Fibroblast of skin of right biceps (primary cell): ENCODE measurements around the gene RORB.

Experiments used
- DNase-seq: peaks from one replicate; pipeline ENCODE4 v3.0.0-alpha.2; 2013

The RORB gene

DNA sequence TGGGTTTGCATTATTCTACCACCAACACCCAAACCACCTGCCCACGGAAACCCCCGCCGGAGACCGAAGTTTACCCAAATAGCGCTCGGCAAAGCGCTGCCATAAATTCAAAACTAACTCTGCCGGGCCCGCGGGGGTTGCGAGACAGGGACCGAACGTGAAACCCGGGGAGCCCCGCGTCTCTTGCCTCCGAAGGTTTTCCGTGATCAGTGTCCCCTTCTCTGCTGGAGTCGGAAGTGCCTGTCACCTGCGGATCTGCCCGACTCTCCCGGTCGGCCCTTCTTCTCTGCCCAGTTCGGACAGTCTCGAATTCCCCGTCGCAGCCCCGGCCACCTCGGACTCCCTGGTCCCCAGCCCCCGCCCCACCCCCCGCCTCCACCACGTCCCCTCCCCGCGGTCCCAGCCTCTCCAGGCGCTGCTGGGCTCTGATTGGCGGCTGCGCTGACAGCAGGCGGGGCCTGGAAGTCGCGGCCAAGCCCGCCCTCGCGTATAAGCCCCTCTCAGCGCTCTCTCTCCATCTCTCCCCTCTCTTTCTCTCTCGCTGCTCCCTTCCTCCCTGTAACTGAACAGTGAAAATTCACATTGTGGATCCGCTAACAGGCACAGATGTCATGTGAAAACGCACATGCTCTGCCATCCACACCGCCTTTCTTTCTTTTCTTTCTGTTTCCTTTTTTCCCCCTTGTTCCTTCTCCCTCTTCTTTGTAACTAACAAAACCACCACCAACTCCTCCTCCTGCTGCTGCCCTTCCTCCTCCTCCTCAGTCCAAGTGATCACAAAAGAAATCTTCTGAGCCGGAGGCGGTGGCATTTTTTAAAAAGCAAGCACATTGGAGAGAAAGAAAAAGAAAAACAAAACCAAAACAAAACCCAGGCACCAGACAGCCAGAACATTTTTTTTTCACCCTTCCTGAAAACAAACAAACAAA, at the start of gene RORB:
TSS of gene RORB (plus strand) at position 517 of the 929 bp plus-strand sequence. CDS start 642 bp downstream, outside the sequence.
- peak; percentile 45 for DNase-seq

DNA sequence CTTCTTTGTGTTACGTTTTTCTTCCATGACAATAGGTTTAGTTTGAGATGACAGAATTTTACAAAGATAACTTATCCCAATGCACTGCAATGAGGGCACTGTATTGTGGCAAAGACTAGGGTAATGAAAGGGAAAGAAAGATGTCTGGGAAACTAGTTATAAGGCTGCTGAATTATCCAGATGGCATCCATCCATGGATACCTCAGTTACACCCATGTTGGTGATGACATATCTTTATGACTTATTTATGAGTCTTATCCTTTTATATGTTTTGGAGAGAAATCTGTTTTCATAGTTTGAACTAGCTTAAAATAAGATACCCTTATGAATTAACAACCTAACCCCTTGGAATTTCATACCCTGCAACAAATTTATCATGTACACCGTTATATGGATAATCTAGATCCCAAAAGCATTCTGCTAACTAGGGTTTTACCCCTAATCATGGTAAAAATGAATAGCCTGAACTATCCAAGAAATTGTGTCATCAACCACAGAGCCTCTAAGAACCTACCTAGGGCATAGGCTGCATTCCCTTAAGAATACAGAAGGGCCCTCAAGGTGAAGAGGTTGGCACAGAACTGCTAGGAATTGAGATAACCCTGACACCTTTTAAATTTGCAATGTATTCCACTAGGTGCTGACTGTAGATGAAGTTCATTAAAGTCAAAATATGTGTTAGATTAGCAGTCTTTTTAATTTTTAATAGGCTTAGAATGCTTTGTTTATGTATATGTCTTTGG, 49.5 kb upstream of the RORB start:
- DNase-seq: no peak

DNA sequence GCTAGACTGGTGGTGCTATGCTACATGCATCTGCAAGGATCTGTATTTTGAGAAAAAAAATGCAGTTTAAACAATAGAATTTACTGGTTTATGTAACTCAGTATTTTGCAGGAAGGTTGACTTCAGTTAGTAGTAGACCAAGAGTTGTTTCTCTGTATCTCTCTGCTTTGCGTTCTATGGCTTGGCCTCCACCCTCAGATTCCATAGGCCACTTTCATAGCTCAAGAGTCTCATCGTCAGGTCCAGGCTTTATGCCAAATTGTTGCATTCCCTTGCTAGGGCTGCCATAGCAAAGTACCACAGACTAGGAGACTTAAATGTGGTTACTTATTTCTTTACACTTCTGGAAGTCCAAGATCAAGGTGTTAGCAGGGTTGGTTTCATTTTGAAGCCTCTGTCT, 48.1 kb upstream of the RORB start:
- DNase-seq: no peak

DNA sequence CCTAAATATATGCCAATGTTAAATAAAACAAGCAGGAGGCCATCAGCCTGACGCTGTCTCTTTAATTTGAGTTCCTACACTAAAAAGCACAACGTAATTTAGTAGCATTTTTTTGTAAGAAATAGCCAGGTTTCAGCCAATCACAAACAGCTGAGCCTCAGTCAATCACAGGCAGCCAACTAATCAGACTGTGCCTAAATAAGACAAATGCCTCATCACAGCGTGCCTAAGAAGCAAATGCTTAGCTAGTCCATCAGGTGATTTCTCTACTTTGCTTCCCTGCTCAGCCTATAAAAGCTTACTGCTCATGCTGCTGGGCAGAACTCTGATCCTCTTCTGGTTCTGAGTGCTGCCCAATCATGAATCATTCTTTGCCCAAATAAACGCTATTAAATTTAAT, 38.3 kb upstream of the RORB start:
- no peak for DNase-seq

DNA sequence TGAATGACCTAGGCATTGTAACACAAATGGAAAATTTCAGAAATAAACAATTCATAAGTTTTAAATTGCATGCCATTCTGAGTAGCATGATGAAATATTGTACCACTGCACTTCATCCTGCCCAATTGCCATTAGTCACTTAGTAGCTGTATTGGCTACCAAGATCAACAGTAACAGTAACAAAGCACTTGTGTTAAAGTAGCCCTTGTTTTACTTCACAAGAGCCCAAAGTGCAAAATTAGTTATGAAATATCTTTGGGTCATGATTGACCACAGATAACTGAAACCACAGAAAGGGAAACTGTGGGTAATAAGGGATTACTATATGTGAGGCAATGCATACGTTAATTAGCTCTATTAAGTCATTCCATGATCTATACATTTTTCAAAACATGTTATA, 33.3 kb upstream of the RORB start:
- no peak for DNase-seq

DNA sequence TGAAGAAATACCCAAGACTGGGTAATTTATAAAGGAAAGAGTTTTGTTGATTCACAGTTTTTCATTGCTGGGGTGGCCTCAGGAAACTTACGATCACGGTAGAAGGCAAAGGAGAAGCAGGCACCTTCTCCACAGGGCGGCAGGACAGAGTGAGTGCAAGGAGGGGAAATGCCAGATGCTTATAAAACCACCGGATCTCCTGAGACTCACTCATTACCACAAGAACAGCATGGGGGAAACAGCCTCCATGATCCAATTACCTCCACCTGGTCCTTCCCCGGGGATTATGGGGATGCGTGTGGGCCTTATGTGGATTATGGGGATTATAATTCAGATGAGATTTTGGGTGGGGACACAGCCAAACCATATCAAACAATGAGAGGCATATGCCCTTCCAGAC, 18.5 kb upstream of the RORB start:
- DNase-seq: no peak

DNA sequence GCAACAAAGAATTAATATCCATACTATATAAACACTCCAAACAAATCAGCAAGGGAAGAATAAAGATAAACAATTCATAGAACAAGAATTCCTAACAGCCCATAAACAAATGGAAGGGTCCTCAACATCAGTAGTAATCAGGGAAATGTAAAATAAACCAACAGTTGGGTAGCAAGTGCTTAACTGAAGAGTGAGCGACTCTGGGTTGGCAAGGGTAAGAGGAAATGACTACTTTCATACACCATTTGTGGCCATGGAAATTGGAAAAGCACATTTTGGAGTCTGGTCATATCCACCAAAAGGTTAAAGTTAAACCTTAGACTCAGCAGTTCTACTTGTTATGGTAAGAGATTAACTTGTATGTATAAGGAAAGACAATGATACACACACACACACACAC, 17.4 kb upstream of the RORB start:
- DNase-seq: no peak

DNA sequence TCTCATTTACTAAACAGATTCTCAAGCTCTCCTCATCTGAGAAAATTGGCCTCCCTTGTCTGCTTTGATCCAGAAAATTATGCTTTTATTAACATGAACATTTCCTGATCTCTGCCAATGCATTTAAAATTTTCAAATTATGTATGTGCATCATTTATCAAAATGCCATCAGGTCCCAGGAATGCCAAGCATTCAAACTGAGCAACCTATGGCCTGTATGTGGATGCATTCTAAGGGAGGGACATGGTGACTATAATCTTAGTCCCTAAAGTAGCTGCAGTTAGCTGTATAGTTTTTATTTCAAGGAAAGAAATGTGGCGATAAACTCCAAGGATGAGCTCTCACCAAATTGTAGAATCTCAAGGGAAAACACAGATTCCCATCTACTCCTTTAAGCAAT, 9.7 kb upstream of the RORB start:
- no peak for DNase-seq

DNA sequence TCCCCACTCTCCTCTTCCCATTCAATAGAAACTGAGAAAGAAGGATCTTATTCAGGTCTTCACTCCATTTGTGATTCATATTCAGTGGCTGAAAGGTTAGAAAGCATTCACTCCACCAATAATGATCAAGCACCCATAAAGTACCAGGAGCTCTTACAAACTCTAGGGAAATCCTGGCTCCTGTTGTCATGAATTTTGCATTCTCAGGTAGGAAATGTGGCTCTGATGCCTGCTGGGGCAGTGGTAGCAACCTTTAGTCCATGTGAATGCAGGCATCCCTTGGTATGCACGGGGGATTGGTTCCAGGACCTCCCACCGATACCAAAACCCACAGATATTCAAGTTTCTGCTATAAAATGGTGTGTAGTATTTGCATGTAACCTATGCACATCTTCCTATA, 3.6 kb upstream of the RORB start:
- no peak for DNase-seq

DNA sequence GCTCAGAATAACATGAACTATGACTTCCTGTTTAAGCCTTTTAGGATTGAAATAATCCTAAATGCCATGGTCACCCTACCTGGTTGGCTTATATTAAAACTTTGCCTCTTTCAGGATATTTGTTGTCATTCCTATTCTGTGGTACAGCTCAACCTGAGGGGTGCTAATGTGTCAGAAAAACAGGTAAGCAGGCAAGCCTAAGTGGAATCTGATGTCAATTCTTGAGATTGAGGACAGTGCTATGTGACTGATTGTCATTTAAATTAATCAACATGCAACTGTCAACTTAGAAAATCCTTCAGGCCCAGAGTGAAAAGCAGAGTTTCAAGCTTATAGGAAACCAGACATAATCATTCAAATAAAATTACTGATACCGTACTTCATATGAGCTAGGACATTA, 2.6 kb upstream of the RORB start:
- DNase-seq: no peak

DNA sequence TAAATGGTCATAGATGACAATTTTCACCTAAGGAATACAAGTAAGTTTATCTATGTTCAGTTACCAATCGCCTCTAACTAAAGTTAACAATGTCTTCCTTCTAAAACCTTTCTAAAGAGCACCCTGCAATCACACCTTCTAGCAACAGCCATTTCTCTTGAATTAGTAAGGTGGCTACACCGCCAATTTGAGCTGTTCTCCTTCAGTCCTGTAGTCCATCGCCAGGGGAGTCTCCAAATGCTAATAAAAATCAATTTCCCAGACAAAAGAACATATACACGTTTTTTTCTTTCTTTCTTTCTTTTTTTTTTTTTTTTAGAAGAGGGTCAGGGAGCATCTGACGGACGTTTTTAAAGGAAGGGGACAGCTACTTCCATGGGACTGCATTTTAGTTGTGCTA, 729 bp upstream of the RORB start:
- DNase-seq: no peak

DNA sequence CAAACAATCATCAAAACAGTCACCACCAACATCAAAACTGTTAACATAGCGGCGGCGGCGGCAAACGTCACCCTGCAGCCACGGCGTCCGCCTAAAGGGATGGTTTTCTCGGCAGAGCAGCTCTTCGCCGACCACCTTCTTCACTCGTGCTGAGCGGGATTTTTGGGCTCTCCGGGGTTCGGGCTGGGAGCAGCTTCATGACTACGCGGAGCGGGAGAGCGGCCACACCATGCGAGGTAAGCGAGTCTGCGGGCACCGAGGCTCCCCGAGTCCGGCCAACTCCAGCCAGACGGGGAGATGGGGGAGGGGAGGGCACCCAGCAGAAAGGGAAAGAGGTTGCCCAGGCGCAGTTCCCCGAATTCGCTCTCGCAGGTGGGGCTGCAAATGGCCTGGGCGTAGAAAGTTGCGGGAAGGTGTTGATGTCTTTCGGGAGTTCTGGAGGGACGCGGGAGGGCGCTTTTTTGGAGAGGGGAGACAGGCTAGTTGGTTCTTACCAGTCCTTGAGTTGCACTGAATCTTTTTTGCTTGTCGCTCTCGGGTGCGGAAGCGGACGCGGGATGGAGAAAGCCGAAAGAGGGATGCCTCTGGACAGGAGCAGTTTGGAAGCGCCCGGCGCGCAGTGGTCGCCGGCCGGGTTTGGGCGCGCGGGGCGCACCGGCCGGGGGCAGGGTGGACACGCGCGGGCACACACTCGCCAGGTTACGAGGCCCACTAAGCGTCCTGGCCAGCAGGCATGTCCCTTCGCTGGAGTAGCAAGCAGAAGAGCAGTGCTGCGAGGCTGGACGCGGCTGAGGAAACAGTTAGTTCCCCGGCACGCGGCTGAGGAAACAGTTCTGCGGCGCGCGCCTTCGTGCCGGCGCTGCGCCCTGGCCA, 849 bp downstream of the RORB start:
- DNase-seq: peak; percentile 18

DNA sequence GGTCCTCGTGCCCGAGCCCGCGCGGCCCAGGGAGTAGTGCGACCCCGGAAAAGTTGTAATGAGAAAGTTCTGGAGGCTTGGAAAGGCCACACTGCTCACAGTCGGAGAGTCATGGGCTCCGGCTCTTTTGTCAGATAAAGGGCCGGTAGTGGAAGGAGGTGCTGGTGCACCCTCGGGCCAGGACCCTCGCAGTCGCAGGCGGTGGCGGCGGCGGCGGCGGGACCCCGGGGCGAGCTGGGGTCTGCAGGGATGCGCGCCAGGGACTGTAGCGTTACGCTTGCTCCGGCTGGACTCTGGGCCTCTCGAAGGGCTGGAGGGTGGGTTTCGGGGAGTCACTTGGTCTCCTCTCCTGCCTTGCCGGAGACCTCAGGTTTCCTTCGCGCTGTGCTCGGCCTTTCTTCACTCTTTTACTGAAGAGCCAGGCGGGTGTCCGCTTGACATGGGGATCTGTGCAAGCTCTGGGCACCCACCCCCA, 1.5 kb downstream of the RORB start:
- DNase-seq: no peak

DNA sequence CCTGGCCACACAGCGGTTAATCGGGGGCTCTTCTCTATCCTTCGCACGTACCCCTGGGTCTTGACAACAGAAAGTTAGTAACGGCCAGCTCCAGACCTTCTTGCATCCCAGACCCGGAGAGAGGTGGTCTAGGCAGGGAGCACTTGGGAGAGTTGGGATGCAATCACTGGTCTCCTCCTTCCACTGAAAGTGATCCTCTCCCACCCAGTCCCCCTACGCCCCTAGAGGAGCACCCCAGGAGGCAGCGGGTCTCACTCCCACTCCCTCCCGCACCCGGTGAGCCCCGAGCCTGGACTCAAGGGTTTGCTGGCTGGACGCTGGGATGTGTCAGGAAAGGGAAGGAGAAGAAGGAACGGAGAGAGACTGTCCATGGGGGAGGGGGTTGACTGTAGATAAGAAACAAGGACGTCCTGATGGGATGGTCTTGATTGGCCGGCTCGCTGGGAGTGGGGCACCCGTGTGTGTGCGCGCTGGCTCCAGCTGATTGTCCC, 2.0 kb downstream of the RORB start:
- no peak for DNase-seq

DNA sequence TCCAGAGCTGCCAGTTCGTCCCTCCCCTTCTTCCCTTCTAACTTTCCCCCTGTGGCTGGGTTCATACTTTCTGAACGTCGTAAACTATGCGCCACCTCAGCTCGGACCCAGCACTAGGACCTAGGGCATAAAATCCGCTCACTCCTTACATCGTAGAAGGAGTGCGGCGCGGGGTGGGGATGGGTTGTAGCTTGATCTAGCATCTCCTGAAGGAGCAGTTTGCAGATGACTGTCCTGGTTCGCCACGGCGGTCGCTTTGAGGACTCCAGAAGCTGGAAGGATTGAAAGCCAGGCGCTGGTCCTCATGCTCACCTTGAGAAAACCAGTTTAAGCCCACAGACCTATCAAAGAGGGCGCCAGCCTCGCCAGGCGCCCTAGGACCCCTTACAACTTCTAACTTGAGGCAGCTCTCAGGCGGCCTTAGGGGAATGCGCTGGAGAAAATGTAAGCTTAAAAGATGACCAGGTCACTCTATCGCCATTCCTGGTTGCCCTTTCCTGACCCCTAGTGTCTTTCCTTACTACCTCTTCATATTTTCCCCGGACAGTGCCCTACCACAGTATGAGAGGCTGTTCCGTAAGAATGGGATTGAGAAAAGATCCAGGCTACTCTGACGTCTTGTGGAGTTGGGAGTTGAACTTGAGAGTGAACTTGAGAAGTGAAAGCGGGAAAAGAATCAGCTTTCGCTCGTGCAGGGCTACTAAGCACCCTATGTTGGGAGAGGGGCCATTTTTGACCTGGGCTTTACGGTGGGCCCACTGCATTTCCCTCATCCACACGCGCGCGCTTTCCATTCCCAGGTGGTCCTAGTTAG, 2.8 kb downstream of the RORB start:
- no peak for DNase-seq

DNA sequence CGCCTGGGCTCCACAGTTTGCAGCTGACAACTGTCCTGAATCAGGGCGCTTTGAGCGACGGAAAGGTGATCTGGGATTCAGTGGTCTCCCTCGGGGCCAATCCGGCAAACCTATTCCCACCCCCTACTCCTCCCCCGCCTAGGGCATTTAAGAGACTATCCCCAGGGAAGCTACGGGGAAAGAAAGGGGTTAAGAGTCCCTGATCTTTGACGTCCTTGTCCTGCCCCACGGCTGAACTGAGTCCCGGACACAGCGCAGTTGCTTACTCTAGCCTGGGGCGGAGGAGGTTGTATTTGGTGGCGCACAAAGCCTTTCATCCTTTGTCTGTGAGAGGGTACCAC, 3.4 kb downstream of the RORB start:
- DNase-seq: no peak

DNA sequence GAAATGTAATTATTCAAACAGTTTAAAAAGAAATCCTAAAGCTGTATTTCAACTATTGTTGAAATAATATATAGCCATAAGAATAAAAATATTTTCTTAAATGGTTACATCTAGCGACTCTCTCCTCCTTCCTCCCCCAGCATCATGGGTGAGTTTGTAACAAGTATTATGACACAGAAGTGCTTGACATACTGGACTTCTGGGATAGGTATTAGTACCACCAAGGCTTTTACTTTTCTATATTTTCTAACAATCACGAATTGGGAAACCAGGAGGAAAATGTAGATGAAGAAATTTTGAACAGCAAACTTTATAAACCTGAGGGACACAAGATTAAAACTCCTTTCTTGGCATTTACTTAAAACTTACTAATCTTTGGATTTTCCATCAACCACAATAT, 4.4 kb downstream of the RORB start:
- no peak for DNase-seq

DNA sequence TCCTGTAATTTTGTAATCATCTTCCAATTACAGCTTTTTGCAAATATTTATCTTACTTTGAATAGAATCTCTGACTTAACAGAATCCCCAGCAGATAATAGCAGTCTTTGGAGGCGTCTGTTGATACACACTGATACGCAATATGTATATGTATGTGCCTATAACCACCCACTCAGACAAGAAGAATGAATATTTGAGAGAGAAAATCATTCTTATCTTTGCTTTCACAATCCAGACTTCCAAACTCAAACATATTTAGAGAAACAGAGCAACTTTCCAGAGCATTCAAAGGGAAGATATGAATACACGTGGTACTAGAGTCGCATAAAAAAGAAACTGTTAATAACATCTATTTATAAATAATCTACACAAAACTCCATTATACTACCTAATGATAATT, 6.1 kb downstream of the RORB start:
- DNase-seq: no peak

DNA sequence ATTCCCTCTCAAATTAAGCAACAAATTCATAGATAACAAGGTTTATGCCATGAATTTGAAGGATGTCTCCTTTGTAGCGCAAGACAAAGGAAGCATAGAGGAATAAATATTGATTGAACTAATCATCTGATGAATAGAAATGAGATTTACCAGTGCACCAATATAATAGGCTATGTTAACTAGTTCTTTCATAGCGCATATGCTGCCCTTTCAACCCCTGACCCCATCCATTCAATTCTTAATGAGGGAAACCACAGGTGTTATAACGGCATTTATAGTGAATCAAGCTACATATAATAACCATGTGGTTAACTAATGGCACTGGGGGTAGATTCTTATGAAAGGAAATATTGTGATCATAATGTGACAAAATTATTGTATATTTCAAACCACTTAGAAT, 6.5 kb downstream of the RORB start:
- no peak for DNase-seq

DNA sequence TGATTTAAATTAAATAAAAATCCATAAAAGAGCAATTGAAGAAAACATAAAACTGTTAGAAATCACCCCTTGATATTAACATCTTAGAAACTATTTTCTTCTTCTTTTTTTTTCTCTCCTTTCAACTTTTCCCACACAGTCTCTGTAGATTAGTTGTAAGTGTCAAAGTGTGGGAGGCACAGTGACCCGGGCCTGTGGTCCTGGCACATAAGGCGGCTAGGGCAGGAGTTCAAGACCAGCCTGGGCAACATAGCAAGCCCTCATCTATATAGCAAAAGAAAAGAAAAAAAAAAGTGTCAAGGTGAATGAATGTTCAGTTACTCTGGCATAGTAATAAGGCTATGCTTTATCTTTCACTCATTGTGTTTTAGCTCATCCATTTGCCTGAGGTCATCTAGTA, 14.2 kb downstream of the RORB start:
- no peak for DNase-seq

DNA sequence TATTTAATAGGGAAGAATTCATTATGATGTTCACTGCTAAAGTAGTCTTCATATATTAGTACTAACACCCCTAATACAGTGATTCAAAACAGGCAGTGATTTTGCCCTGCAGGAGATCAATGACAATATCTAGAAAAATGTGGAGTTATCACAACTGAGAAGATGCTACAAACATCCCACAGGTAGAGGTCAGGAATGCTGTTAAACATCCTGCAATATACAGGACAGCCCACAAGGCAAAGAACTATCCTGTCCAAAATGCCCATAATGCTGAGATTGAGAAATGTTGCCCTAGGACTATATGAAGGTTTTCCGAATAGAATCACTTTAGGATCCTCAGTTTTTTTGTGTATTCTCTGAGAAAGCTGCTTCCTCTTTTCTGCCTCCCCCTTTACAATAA, 15.3 kb downstream of the RORB start:
- no peak for DNase-seq

DNA sequence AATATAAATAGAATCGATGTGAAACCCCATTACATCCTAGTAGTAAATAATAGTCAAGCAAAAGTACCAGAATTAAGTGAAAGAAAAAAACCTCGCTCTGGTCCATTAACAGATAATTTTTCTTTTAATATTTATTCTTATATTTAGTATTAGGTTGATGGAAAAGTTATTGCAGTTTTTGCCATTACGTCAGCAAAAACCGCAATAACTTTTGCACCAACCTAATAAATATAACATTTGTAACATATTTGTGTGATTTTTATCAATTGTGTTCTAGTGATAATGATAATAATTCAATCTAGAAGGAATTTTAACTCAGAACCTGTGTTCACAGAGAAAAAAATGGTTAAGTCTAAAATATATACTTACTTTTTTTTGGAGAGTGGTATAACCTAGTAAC, 16.1 kb downstream of the RORB start:
- DNase-seq: no peak
